Activated CD4-positive, alpha-beta T cell treated with anti-CD3 and anti-CD28 coated beads, Interleukin-10, Interleukin-2, amounts not matched to agents 100 ng/mL and 50 ng/mL, durations not matched to agents 16 hours and 8 hours (primary cell): ENCODE measurements around the gene CSK.
"Not testable (repeated sequence)": the region's sequence is repeated elsewhere in the genome, so short reads cannot be mapped to it uniquely, and the experiment has no call there.

Experiments
- DNase-seq: peaks from one replicate; pipeline ENCODE4 v3.0.0-alpha.2; 2020

Gene CSK

DNA sequence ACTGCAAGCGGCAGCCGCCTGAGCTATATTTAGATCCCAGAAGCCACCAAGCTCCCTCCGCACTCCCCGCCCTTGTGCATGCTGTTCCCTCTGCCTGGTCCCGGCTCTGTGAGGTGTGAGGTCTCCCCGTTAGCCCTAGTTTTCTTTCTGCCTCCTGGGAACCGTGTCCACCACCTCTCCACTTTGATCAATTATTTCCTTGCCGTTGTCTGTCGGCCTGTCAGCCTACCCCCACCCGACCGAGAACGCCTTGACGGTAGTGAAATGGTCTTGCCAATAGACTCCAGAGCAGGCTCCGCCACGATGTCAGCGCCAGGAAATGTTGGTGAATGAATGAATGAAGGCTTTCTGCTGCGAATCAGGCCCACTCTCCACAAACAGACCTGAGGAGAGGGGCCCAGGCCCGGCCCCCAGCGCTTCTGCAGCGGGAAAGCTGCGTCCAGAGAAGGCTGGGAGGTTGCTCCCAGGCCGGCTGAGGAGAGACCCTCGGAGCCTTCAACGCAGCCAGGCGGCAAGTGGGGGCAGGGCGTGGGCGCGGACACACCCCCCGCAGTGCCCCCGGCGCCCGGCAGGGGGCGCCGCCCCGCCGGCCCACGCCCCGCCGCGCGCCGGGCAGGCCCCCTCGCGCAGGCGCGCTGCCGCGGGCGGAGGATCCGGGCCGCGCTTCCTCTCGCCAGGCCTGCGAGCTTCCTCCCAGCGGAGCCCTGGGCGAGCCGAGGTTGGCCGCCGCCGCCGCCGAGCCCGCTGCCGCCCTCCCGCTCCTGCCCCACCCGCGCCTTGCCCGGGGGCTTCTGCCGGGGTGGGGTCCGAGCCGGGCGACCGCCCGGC, at the start of gene CSK:
TSS of gene CSK (plus strand) at position 650 of the 828 bp plus-strand sequence. CDS start 16,218 bp downstream, outside the sequence.
- DNase-seq: peak; percentile 87

DNA sequence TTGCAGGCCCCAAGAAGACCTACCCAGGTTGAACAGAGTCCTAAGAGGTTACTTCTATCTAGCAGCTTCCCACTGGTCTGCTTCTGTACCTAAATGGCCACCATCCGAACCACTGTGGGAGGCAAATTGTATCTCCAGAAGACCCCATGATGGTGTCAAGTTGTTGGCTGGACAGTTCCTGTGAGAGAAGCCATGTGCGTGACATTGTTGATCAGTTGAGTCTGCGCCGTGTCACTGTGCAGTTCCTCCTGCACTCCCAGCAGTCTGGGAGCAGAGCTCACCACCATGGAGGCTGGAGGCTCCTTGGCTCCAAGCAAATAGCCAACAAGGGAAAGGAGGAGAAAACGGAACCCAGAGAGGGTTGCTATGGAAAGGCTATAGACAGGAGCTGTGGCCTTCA, 49.0 kb upstream of the CSK start:
- no peak for DNase-seq

- DNase-seq: no peak
These were observed 48.6 kb upstream of the CSK start for GRCh38 chr15:74733269-74733668.

- no peak for DNase-seq
These were observed 46.6 kb upstream of the CSK start for GRCh38 chr15:74735305-74735704.

DNA sequence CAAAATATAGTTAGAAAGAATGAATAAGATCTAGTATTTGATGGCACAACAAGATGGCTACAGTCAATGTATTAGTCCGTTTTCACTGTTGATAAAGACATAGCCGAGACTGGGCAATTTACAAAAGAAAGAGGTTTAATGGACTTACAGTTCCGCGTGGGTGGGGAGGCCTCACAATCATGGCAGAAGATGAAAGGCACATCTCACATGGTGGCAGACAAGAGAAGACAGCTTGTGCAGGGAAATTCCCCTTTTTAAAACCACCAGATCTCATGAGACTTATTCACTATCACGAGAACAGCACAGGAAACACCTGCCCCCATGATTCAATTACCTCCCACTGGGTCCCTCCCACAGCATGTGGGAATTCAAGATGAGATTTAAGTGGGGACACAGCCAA, 43.6 kb upstream of the CSK start:
- not testable (repeated sequence) for DNase-seq

- DNase-seq: no peak
These were observed 39.5 kb upstream of the CSK start for GRCh38 chr15:74742422-74742821.

GRCh38 chr15:74746389-74746788, 35.5 kb upstream of the CSK start:
- DNase-seq: no peak

GRCh38 chr15:74748322-74748946, 33.4 kb upstream of the CSK start, which contains the start of gene CYP1A2:
TSS of gene CYP1A2 (plus strand) at chr15:74748845. CDS start at chr15:74749739, 894 bp downstream.
- no peak for DNase-seq

- DNase-seq: no peak
These were observed 32.0 kb upstream of the CSK start for GRCh38 chr15:74749832-74750231.

DNA sequence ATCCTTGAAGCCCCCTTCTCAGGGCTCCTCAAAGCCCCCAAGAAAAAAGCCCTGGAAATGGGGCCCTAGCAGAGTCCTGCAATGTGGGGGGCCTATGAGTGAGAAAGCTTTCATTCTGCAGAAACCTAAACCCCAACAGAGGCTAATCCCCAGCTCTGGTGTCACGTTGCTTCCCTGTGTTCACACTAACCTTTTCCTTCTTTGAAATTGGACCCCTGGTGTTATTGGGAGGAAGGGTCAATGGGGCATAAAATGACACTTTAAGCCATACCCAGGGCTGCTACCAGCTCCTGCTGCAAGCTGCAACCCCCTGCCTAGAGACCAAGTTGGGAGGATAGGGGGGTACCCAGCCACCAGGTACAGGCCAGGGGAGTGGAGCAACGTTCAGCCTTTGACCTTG, 31.1 kb upstream of the CSK start:
- DNase-seq: no peak

GRCh38 chr15:74752011-74752410, 29.9 kb upstream of the CSK start:
- DNase-seq: no peak

- no peak for DNase-seq
These were observed 29.3 kb upstream of the CSK start for GRCh38 chr15:74752531-74752930.

DNA sequence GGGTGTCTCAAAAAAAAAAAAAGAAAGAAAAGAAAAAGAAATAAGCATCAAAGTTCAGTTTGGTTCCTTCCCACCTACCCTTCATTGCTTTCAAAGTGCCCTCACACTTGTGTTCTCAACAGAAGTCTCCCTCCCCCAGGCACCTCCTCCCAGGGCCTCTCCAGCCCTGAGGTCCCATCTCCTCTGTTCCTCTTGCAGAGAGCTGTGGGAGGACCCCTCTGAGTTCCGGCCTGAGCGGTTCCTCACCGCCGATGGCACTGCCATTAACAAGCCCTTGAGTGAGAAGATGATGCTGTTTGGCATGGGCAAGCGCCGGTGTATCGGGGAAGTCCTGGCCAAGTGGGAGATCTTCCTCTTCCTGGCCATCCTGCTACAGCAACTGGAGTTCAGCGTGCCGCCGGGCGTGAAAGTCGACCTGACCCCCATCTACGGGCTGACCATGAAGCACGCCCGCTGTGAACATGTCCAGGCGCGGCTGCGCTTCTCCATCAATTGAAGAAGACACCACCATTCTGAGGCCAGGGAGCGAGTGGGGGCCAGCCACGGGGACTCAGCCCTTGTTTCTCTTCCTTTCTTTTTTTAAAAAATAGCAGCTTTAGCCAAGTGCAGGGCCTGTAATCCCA, 27.2 kb upstream of the CSK start:
- no peak for DNase-seq

GRCh38 chr15:74758736-74759135, 23.1 kb upstream of the CSK start:
- DNase-seq: no peak

GRCh38 chr15:74762791-74763150, 19.1 kb upstream of the CSK start:
- DNase-seq: no peak

DNA sequence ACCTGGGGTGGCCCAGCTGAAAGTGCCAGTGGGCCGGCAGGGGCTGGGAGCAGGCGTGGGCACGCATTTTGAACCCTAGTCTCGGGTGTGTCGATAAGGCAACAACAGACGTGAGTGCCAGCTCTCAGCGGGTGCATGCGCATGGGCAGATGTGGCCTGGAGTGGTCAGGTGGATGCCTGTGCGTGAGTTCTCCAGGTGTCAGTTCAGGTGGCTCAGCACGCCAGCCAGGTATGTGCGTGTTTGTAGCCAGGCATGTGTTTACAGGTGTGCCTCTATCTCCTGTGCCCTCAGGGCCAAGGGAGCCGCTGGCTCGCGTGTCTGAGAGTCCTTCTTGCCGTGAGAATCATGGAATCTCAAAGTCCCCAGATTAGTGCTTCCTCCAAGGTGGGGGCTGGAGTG, 18.5 kb upstream of the CSK start:
- no peak for DNase-seq

GRCh38 chr15:74767167-74768098, 14.4 kb upstream of the CSK start:
- no peak for DNase-seq

DNA sequence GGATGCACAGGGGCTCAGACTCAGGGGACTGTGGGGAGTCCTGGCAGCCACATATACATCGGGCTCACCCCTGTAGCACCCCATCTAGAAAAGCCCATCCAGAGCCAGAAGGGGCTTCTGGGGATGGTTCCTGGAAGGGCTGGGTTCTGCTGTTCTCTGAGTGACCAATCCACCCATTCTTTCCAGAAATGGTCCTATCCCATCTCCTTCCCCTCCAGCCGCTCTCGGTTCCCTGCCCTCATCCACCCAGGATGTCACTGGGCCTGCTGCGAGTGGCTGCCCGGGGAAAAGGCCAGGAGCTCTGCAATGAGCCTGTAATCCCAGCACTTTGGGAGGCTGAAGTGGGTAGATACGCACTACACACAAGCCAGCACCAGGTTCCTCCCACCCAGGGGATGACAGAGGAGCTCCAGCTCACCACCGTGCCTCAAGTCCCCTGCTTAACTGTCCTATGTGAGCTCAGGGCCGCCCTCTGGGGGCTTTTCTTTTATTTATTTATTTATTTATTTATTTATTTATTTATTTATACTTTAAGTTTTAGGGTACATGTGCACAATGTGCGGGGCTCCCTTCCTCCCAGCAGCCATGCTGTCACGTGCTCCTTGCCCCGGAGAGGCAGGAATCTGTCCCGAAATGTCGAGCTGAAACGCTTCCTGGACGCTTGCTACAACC, 13.6 kb upstream of the CSK start:
- no peak for DNase-seq

- DNase-seq: peak; percentile 78
These were observed 13.0 kb upstream of the CSK start for GRCh38 chr15:74768771-74769342.

GRCh38 chr15:74769463-74770025, 12.3 kb upstream of the CSK start:
- DNase-seq: no peak

GRCh38 chr15:74770211-74770903, 11.5 kb upstream of the CSK start:
- DNase-seq: no peak
